Activated T-cell treated with anti-CD3 and anti-CD28 coated beads for 4 hours (primary cell): Measurements from ENCODE around the gene WDR74.
A peak's percentile ranks its signal among the peaks of the same experiment; 100 is the strongest.

Source experiments
- DNase-seq: peaks from one replicate; pipeline ENCODE4 v3.0.0-alpha.2; 2020

Gene WDR74

GRCh38 chr11:62791501-62792201, 47.7 kb downstream of the WDR74 start, which contains the start of gene TMEM223:
Gene TMEM223, minus strand, starts transcription at chr11:62792006. Its CDS starts 12 bp downstream, at chr11:62791994.
- peak; percentile 85 for DNase-seq

- no peak for DNase-seq
These were observed 49.8 kb downstream of the WDR74 start for GRCh38 chr11:62789576-62789975.

- no peak for DNase-seq
These were observed 50.4 kb downstream of the WDR74 start for GRCh38 chr11:62788991-62789390.

- DNase-seq = peak; percentile 99
These were observed 52.2 kb downstream of the WDR74 start, which contains the start of gene TMEM179B for GRCh38 chr11:62787005-62787759. Gene TMEM179B, plus strand, starts transcription at chr11:62787402. Its CDS starts 30 bp downstream, at chr11:62787432.

GRCh38 chr11:62786318-62787004, 52.9 kb downstream of the WDR74 start:
- peak; percentile 75 for DNase-seq
